HuH-7 (cell line): Measurements from ENCODE around the gene PHYKPL.
"Not testable (repeated sequence)": the region's sequence is repeated elsewhere in the genome, so short reads cannot be mapped to it uniquely, and the experiment has no call there.

ENCODE experiments used
- DNase-seq: peaks from one replicate; pipeline ENCODE4 v3.0.0; 2011; ENCODE audit warnings: low spot score

The PHYKPL gene

DNA sequence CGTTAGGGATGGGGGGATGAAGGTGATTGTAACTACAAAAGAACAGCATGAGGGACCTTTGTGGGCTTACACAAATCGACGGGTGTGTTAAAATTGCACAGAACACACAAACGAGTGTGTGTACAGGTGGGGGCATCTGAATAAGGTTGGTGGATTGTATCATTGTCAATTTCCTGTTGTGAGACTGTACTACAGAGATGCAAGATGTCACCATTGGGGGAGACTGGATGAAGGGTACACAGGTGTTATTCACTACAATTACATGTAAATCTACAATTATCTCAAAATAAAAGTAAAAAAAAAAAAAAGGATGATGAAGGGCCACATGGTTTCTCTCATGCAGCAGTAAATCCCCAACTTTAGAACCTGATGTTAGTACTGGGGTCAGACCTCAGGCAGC, 31.4 kb upstream of the PHYKPL start:
- DNase-seq: no peak

- DNase-seq: no peak
These were observed 29.3 kb upstream of the PHYKPL start for GRCh38 chr5:178261666-178262600.

DNA sequence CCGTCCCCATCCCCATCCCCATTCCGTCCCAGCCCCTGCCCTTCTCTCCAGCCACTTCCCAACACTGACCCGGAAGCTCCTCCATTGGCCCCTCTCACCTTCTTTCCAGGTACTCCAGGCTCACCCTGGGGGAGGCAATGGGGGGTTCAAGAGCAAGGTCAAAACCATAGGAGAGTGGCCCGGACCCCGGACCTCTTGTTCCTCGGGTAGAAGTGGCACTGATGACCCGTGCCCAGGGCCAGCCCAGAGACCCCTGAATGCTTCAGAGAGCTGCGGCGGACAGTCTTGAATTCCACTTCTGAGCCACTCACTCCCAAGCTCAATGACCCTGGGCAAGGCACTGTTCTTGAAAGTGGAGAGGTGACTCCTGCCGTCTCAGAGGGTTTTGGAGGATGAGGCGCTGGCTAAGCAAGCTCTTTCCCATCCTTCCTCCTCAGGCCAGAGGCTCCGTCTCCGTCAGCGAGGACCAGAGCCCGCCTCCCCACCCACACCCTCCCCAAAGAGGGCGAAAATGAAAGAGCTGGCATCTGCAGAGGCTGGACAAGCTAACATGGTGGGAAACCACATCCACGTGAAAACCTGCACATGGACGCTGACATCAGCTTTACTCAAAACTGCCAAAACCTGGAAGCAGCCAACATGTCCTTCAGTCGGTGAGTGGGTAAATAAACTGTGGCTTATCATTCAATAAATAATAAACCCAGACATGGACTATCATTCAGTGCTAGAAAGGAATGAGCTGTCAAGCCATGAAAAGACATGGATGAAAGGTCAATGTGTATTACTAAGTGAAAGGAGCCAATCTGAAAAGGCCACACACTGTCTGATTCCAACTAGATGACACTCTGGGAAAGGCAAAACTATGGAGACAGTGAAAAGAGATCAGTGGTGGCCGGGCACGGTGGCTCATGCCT, 27.3 kb upstream of the PHYKPL start:
- DNase-seq: no peak

- DNase-seq: no peak
These were observed 25.0 kb upstream of the PHYKPL start for GRCh38 chr5:178257650-178258049.

DNA sequence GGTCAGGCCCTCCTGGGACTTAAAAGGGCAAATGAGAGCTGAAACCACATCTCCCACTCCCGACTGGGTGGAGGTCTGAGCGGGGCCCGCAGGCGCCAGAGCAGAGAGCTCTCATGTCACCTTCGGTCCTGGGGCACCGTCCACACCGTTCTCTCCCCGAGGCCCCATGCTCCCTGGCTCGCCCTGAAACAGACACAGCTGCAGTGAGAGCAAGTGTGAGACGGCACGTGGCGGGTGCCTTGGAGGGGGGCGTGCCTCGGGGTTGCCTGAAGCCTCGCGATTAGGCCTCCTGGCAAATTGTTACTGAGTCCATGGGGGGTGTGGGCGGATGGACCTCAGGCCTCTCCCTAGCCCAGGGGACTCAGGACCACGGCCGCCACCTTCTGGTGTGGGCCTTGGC, 24.1 kb upstream of the PHYKPL start:
- no peak for DNase-seq

GRCh38 chr5:178253632-178254031, 21.0 kb upstream of the PHYKPL start:
- not testable (repeated sequence) for DNase-seq

- no peak for DNase-seq
These were observed 19.7 kb upstream of the PHYKPL start for GRCh38 chr5:178252258-178252657.

DNA sequence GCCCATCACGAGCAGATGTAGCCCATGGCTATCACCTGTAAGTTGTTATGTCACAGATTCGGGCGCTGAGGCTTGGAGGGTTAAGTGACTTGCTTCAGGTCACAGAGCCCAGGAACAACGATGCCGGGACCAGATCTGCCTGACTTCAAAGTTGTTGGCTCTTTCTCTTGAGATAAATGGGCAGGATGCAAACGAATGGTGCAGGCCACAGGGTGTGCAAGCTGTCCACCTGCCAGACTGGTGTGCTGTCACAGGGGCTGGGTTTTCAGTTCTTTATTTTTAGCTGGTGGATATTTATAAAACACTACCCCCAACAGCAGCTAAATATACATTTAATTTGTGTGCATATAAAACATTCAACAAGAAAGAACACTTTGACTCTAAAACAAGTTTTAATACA, 17.7 kb upstream of the PHYKPL start:
- no peak for DNase-seq

DNA sequence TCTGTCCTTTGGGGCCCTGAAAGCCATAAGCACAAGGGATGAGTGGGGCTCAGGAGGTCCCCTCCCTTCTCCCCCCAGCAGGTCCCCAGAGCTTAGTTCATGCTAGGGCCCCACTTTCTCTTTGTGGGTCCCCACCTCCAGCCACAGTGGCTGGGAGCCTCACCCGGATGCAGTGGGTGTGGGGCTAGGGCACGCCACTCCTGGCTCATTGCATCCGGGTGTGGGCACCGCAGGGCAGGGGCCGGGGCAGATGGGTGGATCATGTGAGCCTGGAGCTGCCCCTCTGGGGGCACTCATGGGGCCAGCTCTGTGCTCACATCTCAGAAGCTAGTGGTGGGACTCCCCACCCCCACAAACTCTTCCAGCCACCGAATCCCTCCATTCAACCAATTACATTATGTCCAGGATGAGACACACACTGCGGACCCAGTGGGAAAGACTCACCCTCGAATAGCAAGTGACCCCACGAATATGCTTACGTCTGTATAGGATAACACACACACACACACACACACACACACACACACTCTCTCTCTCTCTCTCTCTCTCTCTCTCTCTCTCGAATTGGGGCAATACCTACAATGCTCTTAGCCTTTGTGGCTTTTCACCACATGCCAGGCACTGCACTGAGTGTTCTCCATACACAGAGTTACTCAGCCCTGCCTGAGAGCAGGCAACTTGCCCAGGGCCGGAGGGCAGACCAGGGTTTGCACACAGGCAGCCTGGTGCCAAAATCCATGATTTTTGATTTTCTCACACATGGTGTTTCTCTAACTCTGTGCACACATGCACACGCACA, 16.8 kb upstream of the PHYKPL start:
- DNase-seq: no peak

GRCh38 chr5:178248750-178249149, 16.1 kb upstream of the PHYKPL start:
- no peak for DNase-seq

DNA sequence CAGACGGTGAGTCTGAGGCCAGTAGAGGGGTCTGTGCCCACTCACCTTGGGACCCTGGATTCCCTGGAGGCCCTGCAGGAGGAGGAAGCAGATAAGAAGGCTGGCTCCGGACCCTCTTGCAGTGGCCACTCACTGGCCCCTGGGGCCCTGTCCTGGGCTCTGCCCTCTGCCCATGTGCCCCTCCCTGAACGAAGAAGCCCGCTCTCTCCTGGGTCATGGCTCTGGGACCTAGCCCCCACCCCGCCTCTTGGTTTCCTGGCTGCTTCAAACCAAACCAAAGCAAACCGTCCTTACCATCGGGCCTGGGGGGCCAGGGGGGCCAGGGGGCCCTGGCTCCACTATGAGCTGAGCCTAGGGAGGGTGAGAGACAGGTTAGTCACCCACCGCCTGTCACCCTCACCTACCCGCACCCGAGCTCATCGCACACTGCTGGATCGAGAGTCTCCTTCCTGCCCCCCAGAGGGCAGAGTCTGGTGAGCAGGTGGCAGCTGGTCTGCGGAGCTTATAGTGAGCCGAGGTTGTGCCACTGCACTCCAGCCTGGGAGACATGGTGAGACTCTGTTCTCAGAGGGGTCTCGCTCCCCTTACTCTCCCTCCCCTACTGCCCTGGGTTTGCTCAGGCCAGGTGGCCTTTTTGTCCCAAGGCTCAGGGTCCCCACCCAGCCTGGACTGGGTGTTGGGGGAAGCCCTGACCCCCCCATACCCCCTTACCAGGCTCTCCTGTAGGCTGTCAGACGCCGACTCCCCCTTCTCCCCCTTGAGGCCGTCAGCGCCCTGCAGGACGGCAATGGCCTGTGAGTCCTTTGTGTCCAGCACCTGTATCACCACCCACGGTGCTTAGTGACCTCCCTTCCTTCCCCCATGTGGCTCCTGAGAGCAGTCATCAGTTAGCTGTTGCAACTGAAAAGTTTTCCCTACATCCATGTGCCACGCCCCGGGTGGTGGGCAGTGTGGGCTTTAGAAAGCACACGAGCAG, 15.2 kb upstream of the PHYKPL start:
- DNase-seq: no peak

DNA sequence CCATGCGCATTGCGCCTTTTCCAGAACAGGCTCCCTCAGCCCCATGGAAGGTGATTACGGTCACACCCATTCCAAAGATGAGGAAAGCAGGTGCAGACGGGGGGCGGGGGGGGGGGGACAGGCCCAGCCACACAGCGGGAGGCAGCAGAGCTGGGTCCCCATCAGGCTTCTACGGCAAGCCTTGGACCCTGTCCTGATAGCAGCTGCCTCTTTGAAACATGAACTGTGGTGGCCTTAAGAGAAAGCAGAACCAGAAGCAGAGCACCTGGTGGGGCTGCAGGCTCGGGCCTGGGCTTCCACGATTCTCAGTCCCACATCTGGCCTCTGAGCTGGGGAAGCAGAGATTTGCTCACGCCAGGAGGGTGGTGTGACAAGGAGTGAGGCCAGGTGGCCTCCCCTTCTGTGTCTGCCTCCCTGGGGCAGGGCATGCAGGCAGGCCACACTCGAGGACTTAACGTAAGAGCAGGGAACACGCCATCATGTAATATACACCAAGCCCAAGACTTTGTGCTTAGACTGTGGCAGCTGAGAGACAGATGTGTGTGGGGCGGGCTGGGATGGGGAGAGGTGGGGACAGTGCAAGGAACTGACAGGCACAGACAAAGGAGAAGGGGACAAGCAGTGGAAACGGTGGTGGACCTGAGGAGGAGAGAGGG, 14.2 kb upstream of the PHYKPL start:
- DNase-seq: no peak

DNA sequence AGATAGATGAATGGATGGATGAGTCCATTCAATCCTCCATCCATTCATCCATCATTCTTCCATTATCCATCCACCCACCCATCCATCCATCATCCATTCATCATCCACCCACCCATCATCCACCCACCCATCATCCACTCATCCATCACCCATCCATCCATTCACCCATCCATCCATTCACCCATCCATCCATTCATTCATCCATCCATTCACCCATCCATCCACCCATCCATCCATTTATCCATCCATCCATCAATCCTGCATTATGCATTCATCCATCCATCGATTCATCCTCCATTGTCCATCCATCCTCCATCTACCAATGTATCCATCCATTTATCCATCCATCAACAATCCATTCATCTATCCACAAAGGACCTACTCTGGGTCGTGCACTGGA, 12.8 kb upstream of the PHYKPL start:
- DNase-seq: no peak

- no peak for DNase-seq
These were observed 12.0 kb upstream of the PHYKPL start for GRCh38 chr5:178244576-178244975.

DNA sequence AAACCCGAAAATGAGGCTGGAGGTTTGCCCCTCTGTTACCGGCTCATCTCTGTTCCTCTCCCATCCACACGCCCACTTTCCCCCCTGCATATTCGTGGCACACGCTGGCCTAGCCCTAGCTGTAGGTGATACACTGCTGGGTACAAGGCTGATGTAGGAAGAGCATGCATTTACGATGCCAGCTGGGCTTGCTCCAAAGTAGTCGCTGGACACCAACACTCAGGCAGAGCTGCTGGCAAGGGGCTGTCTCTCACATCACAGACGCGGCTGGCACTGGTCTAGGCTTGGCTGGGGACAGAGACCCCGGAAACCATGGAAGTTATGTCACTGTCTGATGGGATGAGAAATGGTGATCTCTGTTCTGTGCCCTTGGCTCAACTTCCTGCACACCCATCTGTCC, 9.8 kb upstream of the PHYKPL start:
- DNase-seq: no peak

DNA sequence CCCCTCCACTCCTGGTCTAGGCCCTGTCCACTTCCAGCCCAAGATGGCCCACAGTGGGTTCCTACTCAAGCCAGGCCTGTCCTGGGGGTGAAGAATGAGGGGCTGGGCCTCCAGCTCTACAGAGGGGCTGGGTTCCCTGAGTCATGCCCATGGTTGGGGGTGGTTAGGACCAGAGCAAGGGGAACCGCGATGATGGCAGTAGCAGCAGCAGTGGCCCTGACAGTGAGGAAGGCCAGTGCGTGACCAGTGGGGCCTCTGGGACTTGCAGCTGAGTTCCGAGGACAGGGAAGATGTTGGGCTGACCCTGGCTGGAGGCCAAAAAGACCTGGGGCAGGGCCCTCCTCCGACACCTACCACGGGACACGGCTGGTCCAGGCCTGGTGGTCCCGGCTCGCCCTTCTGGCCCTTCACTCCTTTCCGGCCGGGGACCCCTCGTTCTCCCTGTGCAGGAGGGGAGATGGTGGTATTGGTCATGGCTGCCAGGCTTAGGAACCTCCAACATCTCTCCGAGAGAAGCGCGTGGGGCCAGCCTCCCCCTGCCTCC, 9.2 kb upstream of the PHYKPL start:
- DNase-seq: no peak

GRCh38 chr5:178241231-178241663, 8.6 kb upstream of the PHYKPL start:
- no peak for DNase-seq

GRCh38 chr5:178240766-178241165, 8.2 kb upstream of the PHYKPL start:
- no peak for DNase-seq

GRCh38 chr5:178240341-178240741, 7.7 kb upstream of the PHYKPL start:
- no peak for DNase-seq
